Amniotic epithelial cell (primary cell): ENCODE data around the gene RFTN1.
A peak's percentile ranks its signal among the peaks of the same experiment; 100 is the strongest.

ENCODE experiments used
- DNase-seq: peaks from one replicate; pipeline ENCODE4 v3.0.0-alpha.2; 2010; ENCODE audit warnings: low read depth

RFTN1 gene

GRCh38 chr3:16357186-16358121 is 156.0 kb downstream of the RFTN1 start:
- peak; percentile 55 for DNase-seq

GRCh38 chr3:16355828-16356227 is 157.7 kb downstream of the RFTN1 start:
- no peak for DNase-seq

- DNase-seq, result no peak
These were observed 159.2 kb downstream of the RFTN1 start for GRCh38 chr3:16354291-16354690.

GRCh38 chr3:16352428-16352827 is 161.1 kb downstream of the RFTN1 start:
- DNase-seq, result no peak

GRCh38 chr3:16350597-16351318 is 162.7 kb downstream of the RFTN1 start:
- DNase-seq, result no peak

- peak; percentile 58 for DNase-seq
These were observed 163.4 kb downstream of the RFTN1 start for GRCh38 chr3:16349986-16350596.

- DNase-seq, result no peak
These were observed 166.0 kb downstream of the RFTN1 start for GRCh38 chr3:16347548-16347947.

- no peak for DNase-seq
These were observed 167.0 kb downstream of the RFTN1 start for GRCh38 chr3:16346413-16347081.

- DNase-seq, result no peak
These were observed 170.4 kb downstream of the RFTN1 start for GRCh38 chr3:16343101-16343500.

- peak; percentile 98 for DNase-seq
These were observed 174.5 kb downstream of the RFTN1 start for GRCh38 chr3:16338999-16339398.

GRCh38 chr3:16337856-16338540 is 175.5 kb downstream of the RFTN1 start:
- DNase-seq, result no peak

- no peak for DNase-seq
These were observed 176.7 kb downstream of the RFTN1 start for GRCh38 chr3:16336825-16337224.

- no peak for DNase-seq
These were observed 177.5 kb downstream of the RFTN1 start for GRCh38 chr3:16335772-16336645.

GRCh38 chr3:16335333-16335732 is 178.2 kb downstream of the RFTN1 start:
- no peak for DNase-seq

GRCh38 chr3:16334909-16335308 is 178.6 kb downstream of the RFTN1 start:
- no peak for DNase-seq

- DNase-seq, result peak; percentile 24
These were observed 180.5 kb downstream of the RFTN1 start for GRCh38 chr3:16332904-16333426.

- DNase-seq, result no peak
These were observed 182.1 kb downstream of the RFTN1 start for GRCh38 chr3:16331319-16331883.

- DNase-seq, result no peak
These were observed 183.1 kb downstream of the RFTN1 start for GRCh38 chr3:16330351-16330750.

GRCh38 chr3:16329826-16330129 is 183.7 kb downstream of the RFTN1 start:
- no peak for DNase-seq
